Activated CD8-positive, alpha-beta memory T cell treated with anti-CD3 and anti-CD28 coated beads for 4 hours (primary cell): ENCODE results near the gene SLC2A8.

Experiments used
- DNase-seq, 2 donors: peaks; one replicate each; pipeline ENCODE4 v3.0.0-alpha.2; 2020; ENCODE audit warnings: low read depth in 2 of 2

The SLC2A8 gene

GRCh38 chr9:127396808-127397645 is at the start of gene SLC2A8:
Gene SLC2A8, plus strand, starts transcription at chr9:127397169. Its CDS starts 62 bp downstream, at chr9:127397231.
- DNase-seq = peak; percentile 80 to 85

GRCh38 chr9:127347831-127348776 is 48.9 kb upstream of the SLC2A8 start:
- DNase-seq = no peak

- DNase-seq = no peak
These were observed 47.4 kb upstream of the SLC2A8 start for GRCh38 chr9:127349483-127350113.

GRCh38 chr9:127351182-127352166 is 45.5 kb upstream of the SLC2A8 start:
- no peak for DNase-seq

- no peak for DNase-seq
These were observed 43.1 kb upstream of the SLC2A8 start for GRCh38 chr9:127353882-127354281.

GRCh38 chr9:127356906-127357305 is 40.1 kb upstream of the SLC2A8 start:
- no peak for DNase-seq

GRCh38 chr9:127358023-127358535 is 38.9 kb upstream of the SLC2A8 start:
- DNase-seq = no peak

- DNase-seq = no peak
These were observed 38.2 kb upstream of the SLC2A8 start for GRCh38 chr9:127358770-127359169.

GRCh38 chr9:127360250-127360649 is 36.7 kb upstream of the SLC2A8 start:
- no peak for DNase-seq

- no peak for DNase-seq
These were observed 36.1 kb upstream of the SLC2A8 start for GRCh38 chr9:127360829-127361228.

- no peak for DNase-seq
These were observed 35.4 kb upstream of the SLC2A8 start for GRCh38 chr9:127361561-127361960.

- no peak for DNase-seq
These were observed 34.1 kb upstream of the SLC2A8 start for GRCh38 chr9:127362829-127363228.

GRCh38 chr9:127365461-127365860 is 31.5 kb upstream of the SLC2A8 start:
- no peak for DNase-seq

GRCh38 chr9:127366594-127366993 is 30.4 kb upstream of the SLC2A8 start:
- no peak for DNase-seq

GRCh38 chr9:127368852-127369402 is 28.0 kb upstream of the SLC2A8 start:
- no peak for DNase-seq

- no peak for DNase-seq
These were observed 27.5 kb upstream of the SLC2A8 start for GRCh38 chr9:127369428-127369827.

- no peak for DNase-seq
These were observed 26.8 kb upstream of the SLC2A8 start for GRCh38 chr9:127370147-127370579.

- no peak for DNase-seq
These were observed 26.0 kb upstream of the SLC2A8 start for GRCh38 chr9:127370672-127371648.

GRCh38 chr9:127380479-127380878 is 16.5 kb upstream of the SLC2A8 start:
- no peak for DNase-seq
